Right atrium auricular region (tissue), 2 donors: ENCODE results near the gene RDX. TPM values are rescaled to one million over a fixed set of nuclear protein-coding genes. Genes with fewer than 3 reads are reported as not detected.

Source experiments
- DNase-seq: peaks from one replicate; pipeline ENCODE4 v3.0.0-alpha.2; 2019; ENCODE audit warnings: low spot score
- H3K27ac ChIP-seq, 2 donors: fragments of 200-600 bp; sonication (generic); 1 replicate in 1 of 2; 2 replicates in 1 of 2; pipeline ENCODE4 v1.5.1; 2016 to 2019
- H3K27me3 ChIP-seq, 2 donors: fragments of 200-600 bp; sonication (generic); one replicate each; pipeline versions ENCODE4 v1.5.1 to v1.6.0; 2017 to 2019
- H3K36me3 ChIP-seq: fragments of 200-600 bp; sonication (generic); one replicate; pipeline ENCODE4 v1.5.1; 2016
- H3K4me1 ChIP-seq, 2 donors: fragments of 200-600 bp; sonication (generic); one replicate each; pipeline versions ENCODE4 v1.5.1 to v1.6.0; 2017 to 2019
- H3K4me3 ChIP-seq, 2 donors: fragments of 200-600 bp; sonication (generic); 1 replicate in 1 of 2; 2 replicates in 1 of 2; pipeline ENCODE4 v1.5.1; 2017 to 2019; ENCODE audit warnings: mild to moderate bottlenecking in 1 of 2, moderate library complexity in 1 of 2
- H3K9me3 ChIP-seq, 2 donors: fragments of 200-600 bp; sonication (generic); one replicate each; pipeline ENCODE4 v1.5.1; 2019
- CTCF ChIP-seq, 2 donors: fragments of 200-600 bp; sonication (generic); IDR thresholded peaks; one replicate each; pipeline ENCODE4 v1.5.1; 2019; ENCODE audit warnings: antibody characterized with exemption in 2 of 2
- total RNA-seq, 2 donors: library from RNA; depleted of rRNA; stranded (reverse); fragments of >200 nt; gene quantifications; one replicate each; pipeline ENCODE4 v1.1.0, GENCODE V29; 2016

RDX gene
- total RNA-seq, 2 donors from 2014 or later = 58.8 to 78.5 TPM

GRCh38 chr11:110184456-110184855 lies 112.0 kb downstream of the RDX start:
- H3K4me3 ChIP-seq = no peak overlapping the region
- no peak for DNase-seq
- H3K36me3 ChIP-seq = no peaks in the 10 kb centered on the region
- TF ChIP-seq CTCF (IDR thresholded peaks at IDR 0.05) = no peak
- H3K4me1 ChIP-seq = no peaks in the 10 kb centered on the region
- no peak overlapping the region for H3K27ac ChIP-seq
- no peaks in the 10 kb centered on the region for H3K9me3 ChIP-seq
- H3K27me3 ChIP-seq = no peaks in the 10 kb centered on the region

GRCh38 chr11:110182886-110183285 lies 113.5 kb downstream of the RDX start:
- no peaks in the 10 kb centered on the region for H3K36me3 ChIP-seq
- H3K27me3 ChIP-seq = no peaks in the 10 kb centered on the region
- no peak overlapping the region for H3K4me3 ChIP-seq
- H3K4me1 ChIP-seq = no peaks in the 10 kb centered on the region
- DNase-seq = no peak
- TF ChIP-seq CTCF (IDR thresholded peaks at IDR 0.05) = no peak
- no peaks in the 10 kb centered on the region for H3K9me3 ChIP-seq
- H3K27ac ChIP-seq = no peak overlapping the region

- DNase-seq = no peak
- Histone ChIP-seq H3K27me3 (no peaks in the 10 kb centered on the region), H3K27ac (no peak overlapping the region), H3K4me1 (peaks cover 0 to 4% of the 10 kb centered on the region in 2 donors), H3K4me3 (no peak overlapping the region), H3K9me3 (no peaks in the 10 kb centered on the region), H3K36me3 (no peaks in the 10 kb centered on the region)
- TF ChIP-seq CTCF (IDR thresholded peaks at IDR 0.05) = no peak
These were observed 117.3 kb downstream of the RDX start for GRCh38 chr11:110179064-110179463.

- no peak for DNase-seq
- Histone ChIP-seq H3K27me3 (no peaks in the 10 kb centered on the region), H3K4me3 (no peak overlapping the region), H3K27ac (no peak overlapping the region), H3K4me1 (peaks cover 0 to 7% of the 10 kb centered on the region in 2 donors), H3K9me3 (no peaks in the 10 kb centered on the region), H3K36me3 (no peaks in the 10 kb centered on the region)
- TF ChIP-seq CTCF (IDR thresholded peaks at IDR 0.05) = no peak
These were observed 119.3 kb downstream of the RDX start for GRCh38 chr11:110177086-110177456.

- DNase-seq = peak; percentile 43
- H3K9me3 ChIP-seq = no peaks in the 10 kb centered on the region
- no peak overlapping the region for H3K4me3 ChIP-seq
- H3K27me3 ChIP-seq = no peaks in the 10 kb centered on the region
- no peak overlapping the region for H3K27ac ChIP-seq
- TF ChIP-seq CTCF (IDR thresholded peaks at IDR 0.05) = no peak
- H3K36me3 ChIP-seq = no peaks in the 10 kb centered on the region
- peaks cover 0 to 7% of the 10 kb centered on the region in 2 donors for H3K4me1 ChIP-seq
These were observed 119.9 kb downstream of the RDX start for GRCh38 chr11:110176366-110177085.
